Left lung (tissue), 10 donors: ENCODE results near the gene ELAVL4. TPM values are rescaled to one million over a fixed set of nuclear protein-coding genes. Genes with fewer than 3 reads are reported as not detected.

ENCODE experiments used
- ATAC-seq: fragments of 200-7000 bp; cut with Tn5 transposase; one replicate; pipeline ENCODE4 v1.9.1; 2020; ENCODE audit warnings: moderate library complexity
- DNase-seq, 4 donors: peaks; one replicate each; pipeline ENCODE4 v3.0.0-alpha.2; 2013 to 2020
- H3K27ac ChIP-seq, 2 donors: fragments of 200-600 bp; sonication (generic) in 1 of 2; one replicate each; pipeline versions ENCODE4 v1.5.0 to v1.8.0; 2020 to 2021
- H3K27me3 ChIP-seq, 2 donors: fragments of 200-600 bp; sonication (generic) in 1 of 2; one replicate each; pipeline versions ENCODE4 v1.5.0 to v1.8.0; 2020 to 2021
- H3K36me3 ChIP-seq, 2 donors: fragments of 200-600 bp; sonication (generic) in 1 of 2; one replicate each; pipeline versions ENCODE4 v1.5.0 to v1.8.0; 2020 to 2021
- H3K4me1 ChIP-seq, 2 donors: fragments of 200-600 bp; one replicate each; pipeline ENCODE4 v1.8.0; 2021
- H3K4me3 ChIP-seq, 2 donors: fragments of 200-600 bp; sonication (generic) in 1 of 2; one replicate each; pipeline versions ENCODE4 v1.5.0 to v1.8.0; 2020 to 2021; ENCODE audit warnings: mild to moderate bottlenecking in 1 of 2
- H3K9me3 ChIP-seq, 2 donors: fragments of 200-600 bp; sonication (generic) in 1 of 2; one replicate each; pipeline versions ENCODE4 v1.5.0 to v1.8.0; 2020 to 2021
- intact Hi-C, 2 donors: fragments of 100-400 bp; cut with DNase I; formaldehyde crosslinking; loops; one replicate each; pipeline versions ENCODE4 v1.11.2 to v1.14.2; 2022
- polyA plus RNA-seq, 6 donors: library from polyadenylated mRNA; unstranded; fragments of 120-200 nt; gene quantifications; one replicate each; pipeline ENCODE4 v1.2.1, GENCODE V29; 2013; ENCODE audit not compliant: insufficient read length in 6 of 6
- total RNA-seq, 2 donors: library from RNA; stranded (reverse); fragmentation: NEBNext Ultra II Directional; extraction: Animal tissue kit (Norgen Biotek cat#: 25700); gene quantifications; one replicate each; pipeline ENCODE4 v1.2.1, GENCODE V29; 2021
- TF ChIP-seq, protein P1 (sequence below), 2 donors: fragments of 200-600 bp; sonication (generic) in 1 of 2; IDR thresholded peaks; one replicate each; pipeline versions ENCODE4 v1.5.0 to v1.8.0; 2021; ENCODE audit warnings: antibody characterized with exemption in 2 of 2
- donor health status: DM: no; HTN: yes; CAD: no.
- donor health status: DM: no; HTN: no; CAD: no.

The ELAVL4 gene
- total and polyA plus RNA-seq, 8 donors: 0.41 to 1.3 (median 0.86) TPM; not detected in 2

DNA sequence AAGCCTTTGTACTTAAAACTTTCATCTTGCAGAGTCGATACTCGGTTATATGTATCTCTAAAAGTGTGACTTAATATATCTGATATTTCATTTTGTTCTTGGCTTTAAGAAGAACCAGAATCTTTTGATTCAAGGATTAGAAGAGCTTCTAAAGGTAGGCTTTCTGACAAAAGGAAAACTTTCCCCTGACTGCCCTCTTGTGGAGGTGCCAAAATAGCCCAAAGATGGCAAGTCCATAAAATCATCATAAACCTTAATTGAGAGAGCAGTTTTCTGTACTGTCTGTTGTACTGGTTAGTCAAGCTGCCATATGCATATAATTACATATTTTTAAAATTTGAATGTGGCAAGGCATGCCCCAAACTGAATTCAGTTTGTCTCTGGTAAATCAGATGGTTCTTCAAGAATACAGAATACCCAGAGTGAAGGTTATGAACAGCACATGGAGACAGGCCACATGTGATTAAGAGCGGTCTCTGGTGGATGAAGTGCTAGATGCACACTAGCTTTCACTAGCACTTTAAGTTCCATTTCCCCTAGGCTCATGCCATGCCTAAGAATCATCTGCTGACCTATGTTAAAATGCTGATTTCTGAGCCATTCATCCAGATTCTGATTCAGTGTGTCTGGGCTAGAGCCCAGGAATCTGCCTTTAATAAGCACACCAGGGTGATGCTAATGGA is 27.7 kb upstream of the ELAVL4 start:
- intact Hi-C loops: no loop called here
- DNase-seq (no peak), ATAC-seq (no peak)
- no peaks in the 10 kb centered on the region for H3K27me3 ChIP-seq
- no peaks in the 10 kb centered on the region for H3K9me3 ChIP-seq
- H3K36me3 ChIP-seq: no peaks in the 10 kb centered on the region
- TF ChIP-seq, protein P1, sequence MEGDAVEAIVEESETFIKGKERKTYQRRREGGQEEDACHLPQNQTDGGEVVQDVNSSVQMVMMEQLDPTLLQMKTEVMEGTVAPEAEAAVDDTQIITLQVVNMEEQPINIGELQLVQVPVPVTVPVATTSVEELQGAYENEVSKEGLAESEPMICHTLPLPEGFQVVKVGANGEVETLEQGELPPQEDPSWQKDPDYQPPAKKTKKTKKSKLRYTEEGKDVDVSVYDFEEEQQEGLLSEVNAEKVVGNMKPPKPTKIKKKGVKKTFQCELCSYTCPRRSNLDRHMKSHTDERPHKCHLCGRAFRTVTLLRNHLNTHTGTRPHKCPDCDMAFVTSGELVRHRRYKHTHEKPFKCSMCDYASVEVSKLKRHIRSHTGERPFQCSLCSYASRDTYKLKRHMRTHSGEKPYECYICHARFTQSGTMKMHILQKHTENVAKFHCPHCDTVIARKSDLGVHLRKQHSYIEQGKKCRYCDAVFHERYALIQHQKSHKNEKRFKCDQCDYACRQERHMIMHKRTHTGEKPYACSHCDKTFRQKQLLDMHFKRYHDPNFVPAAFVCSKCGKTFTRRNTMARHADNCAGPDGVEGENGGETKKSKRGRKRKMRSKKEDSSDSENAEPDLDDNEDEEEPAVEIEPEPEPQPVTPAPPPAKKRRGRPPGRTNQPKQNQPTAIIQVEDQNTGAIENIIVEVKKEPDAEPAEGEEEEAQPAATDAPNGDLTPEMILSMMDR (IDR thresholded peaks at IDR 0.05): no peak
- H3K4me3 ChIP-seq: no peak overlapping the region
- H3K27ac ChIP-seq: no peak overlapping the region
- H3K4me1 ChIP-seq: no peaks in the 10 kb centered on the region

DNA sequence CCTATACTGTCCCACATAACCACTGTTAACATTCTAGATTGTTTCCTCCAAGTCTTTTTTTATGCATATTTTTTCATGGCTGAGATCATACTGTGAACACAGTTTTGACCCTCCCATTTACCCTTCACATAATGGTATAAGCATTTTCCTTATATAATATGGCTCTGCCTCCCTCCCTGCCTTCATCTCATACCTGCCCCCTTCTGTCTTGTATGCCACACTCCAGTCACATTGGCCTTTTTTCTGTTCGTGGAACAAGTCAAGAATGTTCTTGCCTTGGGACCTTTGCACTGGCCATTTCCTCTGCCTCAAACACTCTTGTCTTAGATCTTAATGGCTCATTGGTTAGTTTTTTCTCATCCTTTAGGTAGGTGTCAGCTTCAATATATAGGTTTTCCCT is 24.3 kb upstream of the ELAVL4 start:
- Histone ChIP-seq H3K27me3 (no peaks in the 10 kb centered on the region), H3K4me3 (no peak overlapping the region), H3K4me1 (no peaks in the 10 kb centered on the region), H3K27ac (no peak overlapping the region), H3K36me3 (no peaks in the 10 kb centered on the region), H3K9me3 (no peaks in the 10 kb centered on the region)
- ATAC-seq (no peak), DNase-seq (no peak)
- TF ChIP-seq, protein P1 (IDR thresholded peaks at IDR 0.05): no peak
- intact Hi-C loops: no loop called here

DNA sequence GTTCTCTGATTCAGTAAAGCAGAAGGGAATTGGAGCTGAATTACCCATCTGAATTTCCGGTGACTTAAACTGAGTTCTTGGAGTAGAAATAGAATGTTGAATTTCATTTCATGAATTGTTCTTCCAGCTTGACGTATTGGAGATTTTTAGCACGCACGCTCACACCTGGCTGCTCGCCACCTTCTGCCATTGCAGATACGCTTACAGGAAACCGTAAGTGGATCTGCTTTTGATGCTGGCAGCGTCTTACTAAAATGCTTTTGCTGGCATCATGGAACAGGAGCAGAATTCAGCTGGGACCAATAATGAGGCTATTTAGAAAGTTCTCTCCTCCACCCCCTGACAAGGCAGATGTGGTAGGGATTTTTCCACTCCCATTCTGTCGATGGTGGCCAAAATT is 17.7 kb upstream of the ELAVL4 start:
- Histone ChIP-seq H3K27ac (no peak overlapping the region), H3K4me1 (no peaks in the 10 kb centered on the region), H3K36me3 (no peaks in the 10 kb centered on the region), H3K4me3 (no peak overlapping the region), H3K9me3 (no peaks in the 10 kb centered on the region), H3K27me3 (no peaks in the 10 kb centered on the region)
- ATAC-seq (no peak), DNase-seq (no peak)
- intact Hi-C loops: no loop called here
- TF ChIP-seq, protein P1 (IDR thresholded peaks at IDR 0.05): no peak

DNA sequence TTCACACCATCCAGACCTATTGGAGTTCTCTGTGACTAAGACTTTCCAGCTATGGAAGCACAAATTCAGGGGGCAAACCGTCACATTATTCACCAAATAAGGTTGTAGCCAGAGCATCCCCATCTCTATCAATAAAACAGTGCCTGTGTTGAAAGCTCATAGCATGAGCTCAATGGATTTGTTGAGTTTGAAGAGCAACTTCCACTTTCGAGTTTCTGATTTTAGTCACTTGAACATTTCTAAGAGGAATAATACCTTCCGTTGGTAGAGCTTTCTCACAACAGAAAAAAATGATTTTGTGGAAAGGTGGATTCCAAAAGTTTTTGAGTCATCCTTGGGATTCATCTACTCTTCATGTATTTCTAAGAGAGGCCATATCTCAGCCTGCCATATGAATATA is 13.0 kb upstream of the ELAVL4 start:
- H3K4me1 ChIP-seq: no peaks in the 10 kb centered on the region
- no peak for ATAC-seq
- no peaks in the 10 kb centered on the region for H3K36me3 ChIP-seq
- H3K4me3 ChIP-seq: no peak overlapping the region
- no peaks in the 10 kb centered on the region for H3K9me3 ChIP-seq
- H3K27me3 ChIP-seq: no peaks in the 10 kb centered on the region
- TF ChIP-seq, protein P1 (IDR thresholded peaks at IDR 0.05): no peak
- no peak for DNase-seq
- no peak overlapping the region for H3K27ac ChIP-seq
- intact Hi-C loops: no loop called here

DNA sequence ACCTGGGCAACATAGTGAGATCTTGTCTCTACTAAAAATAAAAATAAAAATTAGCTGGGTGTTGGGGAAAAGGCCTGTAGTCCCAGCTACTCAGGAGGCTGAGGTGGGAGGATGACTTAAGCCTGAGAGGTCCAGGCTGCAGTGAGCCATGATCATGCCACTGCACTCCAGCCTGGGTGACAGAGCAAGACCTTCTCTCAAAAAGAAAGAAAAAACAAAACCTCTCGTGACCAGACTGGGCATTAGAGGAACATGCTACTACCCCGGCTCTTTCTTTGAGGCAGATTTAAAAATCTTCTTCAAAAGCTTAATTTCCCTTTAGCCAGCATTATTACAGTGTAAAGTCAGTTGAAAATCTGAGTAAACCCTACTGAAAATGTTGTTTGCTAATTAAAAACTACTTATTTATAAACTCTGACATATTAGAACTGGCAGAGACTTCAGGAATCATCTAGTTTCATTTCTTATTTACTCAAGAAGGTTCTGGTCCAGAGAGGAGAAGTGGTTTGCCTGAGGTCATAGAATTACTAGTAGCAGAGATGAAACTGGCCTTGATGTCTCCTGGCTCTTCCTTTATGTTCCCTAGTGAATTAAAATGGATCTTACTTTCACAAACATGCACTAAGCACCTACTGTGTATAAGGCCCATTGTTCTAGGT is 11.6 kb upstream of the ELAVL4 start:
- TF ChIP-seq, protein P1 (IDR thresholded peaks at IDR 0.05): no peak
- Histone ChIP-seq H3K9me3 (no peaks in the 10 kb centered on the region), H3K27me3 (no peaks in the 10 kb centered on the region), H3K36me3 (no peaks in the 10 kb centered on the region), H3K27ac (no peak overlapping the region), H3K4me3 (no peak overlapping the region), H3K4me1 (no peaks in the 10 kb centered on the region)
- DNase-seq (no peak), ATAC-seq (no peak)
- intact Hi-C loops: no loop called here
